HEK293T (cell line): Measurements from ENCODE around the gene KIF25.
A peak's percentile ranks its signal among the peaks of the same experiment; 100 is the strongest.

Experiments
- CTCF ChIA-PET: fragments of 350-600 bp; formaldehyde crosslinking; extraction: SDS; loops from one replicate; lab custom pipeline; 2021; ENCODE audit warnings: antibody characterized with exemption, inconsistent platforms; lab: Yijun Ruan, JAX
- POLR2A ChIA-PET: fragments of 350-600 bp; formaldehyde crosslinking; extraction: SDS; loops from one replicate; lab custom pipeline; 2020; ENCODE audit warnings: antibody characterized with exemption, inconsistent platforms; lab: Yijun Ruan, JAX
- DNase-seq: peaks from one replicate; pipeline ENCODE4 v3.0.0; 2012; ENCODE audit warnings: mixed read lengths; ENCODE audit errors: extremely low spot score
- ARNT ChIP-seq: fragments of 450-650 bp; IDR thresholded peaks from 2 replicates; pipeline ENCODE4 v1.6.1; 2017; ENCODE audit warnings: mild to moderate bottlenecking
- BHLHE40 ChIP-seq: fragments of 450-650 bp; IDR thresholded peaks from 2 replicates; pipeline ENCODE4 v1.6.1; 2016; ENCODE audit warnings: mild to moderate bottlenecking, moderate library complexity, borderline replicate concordance
- CTBP1 ChIP-seq: fragments of 450-650 bp; IDR thresholded peaks from 2 replicates; pipeline ENCODE4 v1.6.1; 2016; ENCODE audit warnings: borderline replicate concordance
- ELF4 ChIP-seq: fragments of 450-650 bp; IDR thresholded peaks from 2 replicates; pipeline ENCODE4 v1.6.1; 2017; ENCODE audit warnings: antibody characterized with exemption
- FOXA1 ChIP-seq: fragments of 450-650 bp; IDR thresholded peaks from 2 replicates; pipeline ENCODE4 v1.6.1; 2016; ENCODE audit warnings: mild to moderate bottlenecking
- FOXK2 ChIP-seq: fragments of 450-650 bp; IDR thresholded peaks from 2 replicates; pipeline ENCODE4 v1.6.1; 2016; ENCODE audit warnings: mild to moderate bottlenecking
- FOXM1 ChIP-seq: fragments of 450-650 bp; IDR thresholded peaks from 2 replicates; pipeline ENCODE4 v1.6.1; 2017; ENCODE audit warnings: mild to moderate bottlenecking, borderline replicate concordance
- L3MBTL2 ChIP-seq: fragments of 450-650 bp; conservative IDR thresholded peaks from 2 replicates; pipeline ENCODE4 v1.6.1; 2016; ENCODE audit warnings: mild to moderate bottlenecking
- LEF1 ChIP-seq: fragments of 450-650 bp; IDR thresholded peaks from 2 replicates; pipeline ENCODE4 v1.6.1; 2017; ENCODE audit warnings: mild to moderate bottlenecking, borderline replicate concordance
- NFRKB ChIP-seq: fragments of 450-650 bp; IDR thresholded peaks from 2 replicates; pipeline ENCODE4 v1.6.1; 2016; ENCODE audit warnings: mild to moderate bottlenecking, moderate library complexity
- SP1 ChIP-seq: fragments of 450-650 bp; IDR thresholded peaks from 2 replicates; pipeline ENCODE4 v1.6.1; 2017
- SUZ12 ChIP-seq: fragments of 450-650 bp; IDR thresholded peaks from 2 replicates; pipeline ENCODE4 v1.6.1; 2016; ENCODE audit warnings: mild to moderate bottlenecking
- TARDBP ChIP-seq: fragments of 450-650 bp; IDR thresholded peaks from 2 replicates; pipeline ENCODE4 v1.6.1; 2016
- ZNF384 ChIP-seq: fragments of 450-650 bp; IDR thresholded peaks from 2 replicates; pipeline ENCODE4 v1.6.1; 2016
- TF ChIP-seq, protein P1 (sequence below): fragments of 450-650 bp; IDR thresholded peaks from 2 replicates; pipeline ENCODE4 v1.6.1; 2016

The KIF25 gene

DNA sequence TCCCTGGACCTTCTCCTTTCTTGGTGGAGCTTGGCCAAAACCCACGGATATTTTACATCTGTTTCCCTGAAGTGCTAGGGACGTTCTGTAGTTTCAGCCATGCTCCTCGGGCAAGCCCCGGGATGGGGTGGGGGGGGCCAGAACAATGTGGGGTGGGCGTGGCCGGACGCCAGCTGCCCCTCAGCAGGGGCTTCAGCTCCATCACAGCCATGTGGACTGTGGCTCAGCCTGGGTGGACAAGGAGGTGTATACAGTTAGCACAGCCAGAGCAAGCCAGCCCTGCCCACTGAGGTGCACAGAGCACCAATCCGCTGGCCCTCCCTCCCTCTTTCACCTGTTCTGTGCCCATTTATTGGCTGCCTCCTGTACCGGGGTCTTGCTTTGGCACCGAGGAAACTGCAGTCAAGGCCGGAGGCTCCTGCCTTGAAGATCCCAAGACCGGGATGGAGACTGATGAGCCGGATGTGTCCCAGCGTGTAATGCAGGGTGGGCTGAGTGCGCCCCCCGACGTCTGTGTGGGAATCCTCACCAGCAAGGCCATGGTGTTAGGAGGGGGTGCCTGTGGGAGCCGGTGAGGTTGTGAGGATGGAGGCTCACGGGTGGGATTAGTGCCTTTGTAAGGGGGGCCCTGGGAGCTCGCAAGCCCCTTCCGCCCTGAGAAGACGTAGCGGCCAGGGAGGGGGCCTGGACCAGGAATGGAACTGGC is 53.6 kb downstream of the KIF25 start:
- CTCF ChIA-PET = interaction anchor here (0.6 kb wide), 1 partner anchor 9 kb away, joined by 3 read pairs; no protein-coding TSS in a partner anchor

GRCh38 chr6:168051648-168052047 is 54.2 kb downstream of the KIF25 start:
- ChIA-PET POLR2A (no interaction called here), CTCF (no interaction called here)
- DNase-seq = no peak
- TF ChIP-seq BHLHE40 (no peak), SP1 (no peak), L3MBTL2 (no peak), ELF4 (no peak), FOXM1 (no peak), FOXK2 (no peak), NFRKB (no peak), FOXA1 (no peak), CTBP1 (no peak), ZNF384 (no peak), SUZ12 (no peak), ARNT (no peak), TARDBP (no peak), LEF1 (no peak)
- TF ChIP-seq, protein P1, sequence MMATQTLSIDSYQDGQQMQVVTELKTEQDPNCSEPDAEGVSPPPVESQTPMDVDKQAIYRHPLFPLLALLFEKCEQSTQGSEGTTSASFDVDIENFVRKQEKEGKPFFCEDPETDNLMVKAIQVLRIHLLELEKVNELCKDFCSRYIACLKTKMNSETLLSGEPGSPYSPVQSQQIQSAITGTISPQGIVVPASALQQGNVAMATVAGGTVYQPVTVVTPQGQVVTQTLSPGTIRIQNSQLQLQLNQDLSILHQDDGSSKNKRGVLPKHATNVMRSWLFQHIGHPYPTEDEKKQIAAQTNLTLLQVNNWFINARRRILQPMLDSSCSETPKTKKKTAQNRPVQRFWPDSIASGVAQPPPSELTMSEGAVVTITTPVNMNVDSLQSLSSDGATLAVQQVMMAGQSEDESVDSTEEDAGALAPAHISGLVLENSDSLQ = no peak

More for the DNA sequence above, 53.6 kb downstream of the KIF25 start:
- POLR2A ChIA-PET = no interaction called here
- TF ChIP-seq SP1 = no peak
- peak; percentile 55 for DNase-seq

- no peak for DNase-seq
- POLR2A ChIA-PET = interaction anchor here (0.8 kb wide), 1 partner anchor 8 kb away, joined by 3 read pairs; no protein-coding TSS in a partner anchor
- CTCF ChIA-PET = interaction anchor here (1.0 kb wide), 1 partner anchor 20 kb away, joined by 5 read pairs; no protein-coding TSS in a partner anchor
- no peak for TF ChIP-seq FOXM1
- no peak for TF ChIP-seq BHLHE40
- TF ChIP-seq ZNF384 = no peak
- TF ChIP-seq TARDBP = no peak
Measured at GRCh38 chr6:168052291-168052891, 54.9 kb downstream of the KIF25 start.

- TF ChIP-seq BHLHE40 (no peak), TARDBP (no peak), NFRKB (no peak), LEF1 (no peak), L3MBTL2 (no peak), ZNF384 (no peak), SUZ12 (no peak), SP1 (no peak), ARNT (no peak), FOXM1 (no peak)
- TF ChIP-seq, protein P1 = no peak
- no peak for DNase-seq
- CTCF ChIA-PET = interaction anchor here (1.0 kb wide), 1 partner anchor 19 kb away, joined by 5 read pairs; no protein-coding TSS in a partner anchor
- POLR2A ChIA-PET = interaction anchor here (0.8 kb wide), 1 partner anchor 9 kb away, joined by 3 read pairs; no protein-coding TSS in a partner anchor
Measured at GRCh38 chr6:168053086-168053956, 55.9 kb downstream of the KIF25 start.

- TF ChIP-seq FOXK2 = no peak
- no peak for TF ChIP-seq CTBP1
- TF ChIP-seq, protein P1 = no peak
- no peak for TF ChIP-seq FOXM1
- no peak for TF ChIP-seq ARNT
- no peak for TF ChIP-seq FOXA1
- TF ChIP-seq NFRKB = no peak
- no peak for TF ChIP-seq SUZ12
- TF ChIP-seq SP1 = no peak
- no peak for TF ChIP-seq ZNF384
- no peak for TF ChIP-seq L3MBTL2
- POLR2A ChIA-PET = no interaction called here
- no peak for DNase-seq
- CTCF ChIA-PET = no interaction called here
Measured at GRCh38 chr6:168053957-168054471, 56.5 kb downstream of the KIF25 start.
